GM21737 (cell line): ENCODE results near the gene STX19.
A peak's percentile ranks its signal among the peaks of the same experiment; 100 is the strongest.
"Not testable (repeated sequence)": the region's sequence is repeated elsewhere in the genome, so short reads cannot be mapped to it uniquely, and the experiment has no call there.

ENCODE experiments used
- ATAC-seq: cut with Tn5 transposase; IDR thresholded peaks from one replicate; pipeline ENCODE4 v1.9.1; 2021; ENCODE audit warnings: mild to moderate bottlenecking, moderate library complexity; ENCODE audit not compliant: unreplicated experiment

STX19 gene, protein sequence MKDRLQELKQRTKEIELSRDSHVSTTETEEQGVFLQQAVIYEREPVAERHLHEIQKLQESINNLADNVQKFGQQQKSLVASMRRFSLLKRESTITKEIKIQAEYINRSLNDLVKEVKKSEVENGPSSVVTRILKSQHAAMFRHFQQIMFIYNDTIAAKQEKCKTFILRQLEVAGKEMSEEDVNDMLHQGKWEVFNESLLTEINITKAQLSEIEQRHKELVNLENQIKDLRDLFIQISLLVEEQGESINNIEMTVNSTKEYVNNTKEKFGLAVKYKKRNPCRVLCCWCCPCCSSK

DNA sequence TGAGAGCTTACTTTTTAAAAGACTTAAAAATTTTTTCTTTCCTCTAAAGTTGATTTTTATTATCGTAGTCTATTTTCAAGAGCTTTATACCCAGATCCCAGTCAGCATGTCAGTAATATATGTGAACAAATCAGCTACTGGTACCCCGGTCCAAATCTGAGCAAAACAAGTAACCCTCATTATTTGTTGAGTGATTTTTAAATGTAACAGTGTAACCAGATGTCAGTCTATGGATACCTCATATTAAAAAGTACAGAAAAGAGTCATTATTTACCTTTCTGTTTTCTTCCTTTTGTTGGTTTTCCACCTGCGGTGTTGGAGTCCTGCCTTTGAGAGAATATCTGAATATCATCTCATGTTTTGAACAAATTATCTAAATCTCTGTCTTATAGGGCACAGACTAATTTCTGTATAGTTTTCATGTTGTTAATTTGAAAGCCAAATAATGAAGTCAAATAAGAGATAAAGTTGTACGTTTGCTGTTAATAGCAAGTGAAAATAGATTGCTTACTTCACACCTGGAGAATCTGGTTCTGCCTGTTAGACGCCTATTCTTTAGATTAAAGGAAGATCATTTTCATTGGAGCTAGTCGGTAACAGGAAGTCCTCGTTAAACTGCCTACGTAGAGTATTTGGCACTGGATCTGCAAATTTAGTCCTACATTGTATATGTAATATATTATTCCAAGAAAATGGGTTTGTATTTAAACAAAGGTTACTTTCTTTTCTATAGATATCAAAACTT, at the start of gene STX19:
Gene STX19 (minus strand): TSS at position 505 of the 745 bp plus-strand sequence. CDS start 13,328 bp downstream, outside the sequence.
- no peak for ATAC-seq

DNA sequence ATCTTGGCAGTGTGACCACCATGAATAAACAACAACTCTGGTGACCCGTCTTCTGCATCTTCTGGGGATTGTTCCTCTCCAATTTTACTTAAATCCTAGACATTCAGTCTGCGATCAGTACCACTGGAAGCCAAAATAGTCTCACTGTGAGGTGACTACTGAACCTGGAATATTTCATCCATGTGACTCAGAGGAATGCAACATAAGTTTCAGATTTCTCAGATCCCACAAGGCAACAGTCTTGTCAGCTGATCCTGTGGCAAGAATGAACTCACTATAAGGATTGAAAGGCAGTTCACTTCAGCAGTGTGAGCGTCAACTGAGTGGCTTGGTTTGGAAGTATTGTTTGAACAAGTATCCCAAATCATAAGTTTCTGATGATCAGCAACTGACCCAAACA, 47.7 kb upstream of the STX19 start:
- ATAC-seq = no peak

DNA sequence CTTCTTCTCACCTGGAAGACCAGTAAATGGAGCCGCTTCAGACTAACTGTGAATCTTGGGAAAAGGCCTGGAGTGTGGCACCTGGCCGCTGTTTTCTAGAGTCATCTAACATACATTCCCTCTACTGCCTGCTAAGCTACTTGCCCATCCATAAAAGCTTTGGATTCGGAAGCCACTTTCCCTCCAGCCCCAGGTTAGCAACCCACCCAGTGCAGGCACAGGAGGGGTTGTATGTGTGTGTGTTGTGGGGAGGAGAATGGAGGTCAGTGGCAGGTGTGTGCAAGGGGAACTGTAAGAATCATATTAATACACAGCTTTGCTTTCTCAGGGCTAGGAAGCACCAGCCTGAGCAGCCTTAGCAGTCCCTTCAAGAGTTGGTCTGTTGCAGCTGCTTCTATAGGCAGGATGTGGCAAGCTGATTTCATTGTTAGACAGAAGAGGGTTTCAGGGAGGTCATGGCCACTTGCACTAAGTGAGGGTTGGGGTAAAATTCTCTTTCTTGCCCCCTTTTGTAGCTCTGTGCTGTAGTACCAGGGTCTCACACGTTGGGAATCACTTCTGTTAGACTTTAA, 43.4 kb upstream of the STX19 start:
- ATAC-seq = peak; percentile 82

DNA sequence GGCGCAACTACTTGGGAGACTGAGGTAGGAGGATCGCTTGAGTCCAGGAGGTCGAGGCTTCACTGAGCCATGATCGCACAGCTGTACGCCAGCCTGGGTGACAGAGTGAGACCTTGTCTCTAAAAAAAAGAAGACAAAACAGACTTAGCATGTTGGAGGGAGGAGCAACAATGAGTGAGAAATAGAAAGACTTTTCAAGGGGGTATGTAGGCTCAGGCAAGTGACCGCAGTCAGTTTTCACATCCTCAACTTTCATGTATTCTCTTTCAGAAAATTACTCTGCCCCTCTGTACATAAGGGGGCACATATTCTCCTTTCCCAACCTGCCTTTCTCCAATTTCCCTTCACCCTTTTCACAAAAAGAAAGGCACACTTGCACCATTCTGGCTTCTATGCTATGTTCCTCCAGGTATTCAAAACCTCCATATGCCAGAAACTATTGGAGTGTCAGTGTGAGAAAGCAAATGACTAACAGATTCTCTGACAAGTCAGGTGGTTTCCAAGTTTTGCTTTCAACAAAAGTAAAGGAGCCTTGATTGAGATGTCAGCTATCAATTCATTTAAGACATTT, 42.0 kb upstream of the STX19 start:
- ATAC-seq = peak; percentile 52

DNA sequence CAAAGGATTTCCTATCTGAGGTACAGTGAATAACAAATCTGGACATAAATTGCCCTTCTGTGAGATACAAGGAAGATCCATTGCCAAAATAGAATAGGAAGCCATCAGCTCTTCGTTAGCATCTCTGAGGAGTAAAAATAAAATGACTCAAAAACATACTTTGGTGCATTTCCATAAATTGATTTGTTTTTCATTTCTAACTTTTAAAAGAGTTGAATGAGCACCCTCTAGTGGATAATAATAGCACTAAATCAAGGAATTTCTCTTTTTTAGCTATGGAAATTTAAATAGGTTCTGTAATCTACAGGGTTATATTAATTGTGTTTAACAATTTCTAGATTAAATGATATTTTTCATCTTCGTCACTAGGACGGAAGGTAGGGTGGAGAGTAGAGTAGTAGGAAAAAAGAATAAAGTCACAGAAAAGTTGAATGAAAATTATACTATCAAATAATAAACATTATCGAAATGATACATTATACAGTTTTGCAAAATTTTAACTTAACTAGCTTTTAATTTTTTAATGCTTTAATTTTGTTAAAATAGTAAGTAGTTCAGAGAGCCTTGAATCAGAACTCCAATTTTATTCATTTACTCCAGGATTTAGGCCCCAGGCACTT, 40.9 kb upstream of the STX19 start:
- ATAC-seq = no peak

DNA sequence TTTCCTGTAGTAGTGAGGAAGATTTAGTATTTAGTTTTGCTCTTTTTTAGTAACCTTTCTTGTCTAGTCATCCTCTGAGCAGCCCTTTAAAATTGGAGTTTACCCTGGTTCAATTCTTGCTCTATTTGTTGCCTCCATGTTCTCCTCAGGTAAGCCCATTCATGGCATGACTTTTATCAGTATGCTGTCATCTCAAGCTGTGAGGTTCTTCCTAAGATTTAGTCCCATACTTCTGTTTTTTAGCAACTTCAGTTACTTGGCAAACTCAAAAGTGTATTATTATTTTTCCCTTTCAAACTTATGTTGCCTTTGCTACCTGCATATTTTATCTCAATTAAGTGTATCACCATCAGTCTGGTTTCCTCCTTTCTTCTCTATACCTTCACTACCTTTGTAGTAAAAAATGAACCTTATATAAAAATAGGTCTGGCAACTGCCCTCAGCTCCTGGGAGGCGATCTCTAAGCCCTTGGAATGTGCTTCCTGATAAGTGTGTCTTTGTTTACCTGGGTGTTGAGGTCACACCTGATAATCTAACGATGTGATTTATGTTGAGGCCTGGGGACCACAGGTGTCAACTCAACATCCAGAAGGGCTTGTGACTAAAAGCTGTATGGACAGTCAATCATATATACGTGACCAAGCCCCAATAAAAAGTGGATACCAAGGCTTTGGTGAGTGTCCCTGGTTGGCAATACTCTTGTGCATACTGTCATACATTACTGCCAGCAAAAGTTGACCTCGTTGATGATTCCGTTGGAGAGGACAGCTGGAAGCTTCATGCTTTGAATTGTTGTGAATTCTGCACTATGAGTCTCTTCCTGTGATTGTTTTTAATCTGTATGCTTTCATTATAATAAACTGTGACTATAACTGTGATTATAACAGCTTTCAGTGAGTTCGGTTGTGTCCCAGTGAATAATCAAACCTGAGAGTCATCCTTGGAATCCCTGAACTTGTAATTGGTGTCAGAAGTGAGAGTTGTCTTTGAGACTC, 38.4 kb upstream of the STX19 start:
- no peak for ATAC-seq

DNA sequence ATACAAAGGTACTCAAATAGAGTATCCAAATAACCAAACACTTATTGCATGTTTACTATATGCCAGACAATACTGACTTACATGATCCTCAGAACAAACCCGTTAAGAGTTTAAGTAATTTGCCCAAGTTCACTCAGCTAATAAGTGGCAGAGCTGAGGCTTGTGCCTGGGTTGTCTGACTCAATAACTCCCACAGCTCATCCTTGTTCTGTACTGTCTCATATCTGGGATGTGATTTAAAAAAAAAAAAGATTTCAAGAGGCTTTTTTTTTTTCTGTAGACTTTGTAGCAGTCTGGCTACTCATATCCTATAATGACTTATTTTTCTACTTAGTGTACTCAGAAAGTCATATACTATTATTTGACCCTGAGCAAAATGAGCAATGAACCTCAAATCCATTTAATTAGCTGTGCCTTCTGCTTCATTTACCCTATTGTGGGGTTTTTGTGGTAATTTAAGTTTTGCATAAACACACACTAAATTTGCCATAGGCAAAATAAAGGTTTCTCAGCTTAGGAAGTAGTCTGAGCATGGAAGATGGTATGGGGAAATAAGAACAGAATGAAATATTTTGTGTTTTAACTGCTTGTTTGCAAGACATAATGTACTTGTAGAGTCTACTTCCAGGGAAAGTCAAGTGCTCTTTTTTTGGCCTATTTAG, 37.6 kb upstream of the STX19 start:
- no peak for ATAC-seq

DNA sequence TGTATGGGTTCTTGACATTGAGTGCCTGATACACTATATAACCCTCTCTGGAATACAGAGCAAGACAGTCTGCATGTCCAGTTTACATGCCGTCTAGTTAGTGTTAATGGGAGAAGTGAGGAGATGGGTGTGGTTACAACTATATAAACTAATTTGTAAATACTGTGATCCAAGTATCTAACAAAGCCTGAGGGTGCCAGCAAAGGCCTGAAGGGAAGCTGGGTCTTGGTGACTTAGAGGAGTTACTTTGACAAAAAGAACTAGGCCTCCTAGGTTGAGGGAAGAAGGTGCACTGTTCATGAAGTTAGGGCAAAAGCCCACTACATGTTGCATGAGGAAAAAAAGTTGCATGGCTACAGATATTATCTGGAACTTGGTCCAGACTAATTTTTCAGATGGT, 36.7 kb upstream of the STX19 start:
- no peak for ATAC-seq

DNA sequence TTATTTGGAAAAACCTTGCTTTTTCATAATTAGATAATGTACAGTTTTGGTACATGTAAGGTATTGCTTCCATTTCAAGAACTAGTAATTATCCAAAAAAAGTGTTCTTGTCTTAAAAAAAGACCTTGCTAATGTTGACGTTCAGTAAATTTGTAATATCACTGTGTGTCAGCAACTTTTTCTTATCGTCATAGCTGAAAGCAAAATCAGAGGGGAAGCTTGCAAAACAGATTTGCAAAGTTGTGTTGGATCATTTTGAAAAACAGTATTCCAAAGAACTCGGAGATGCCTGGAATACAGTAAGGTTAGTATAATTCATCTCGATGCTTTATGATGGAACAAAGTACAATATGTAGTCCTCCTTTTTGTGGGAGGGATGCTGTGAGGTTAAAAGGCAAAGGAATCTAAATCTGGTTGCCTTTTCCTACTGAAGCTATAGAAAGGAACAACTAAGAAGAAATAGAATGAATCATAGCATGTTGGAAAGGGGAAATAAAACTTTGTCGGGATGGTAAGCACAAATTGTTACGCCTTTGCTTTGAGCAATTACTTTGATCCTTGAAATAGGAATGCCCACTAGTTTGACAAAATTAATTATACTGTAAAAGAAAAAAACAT, 36.0 kb upstream of the STX19 start:
- no peak for ATAC-seq

DNA sequence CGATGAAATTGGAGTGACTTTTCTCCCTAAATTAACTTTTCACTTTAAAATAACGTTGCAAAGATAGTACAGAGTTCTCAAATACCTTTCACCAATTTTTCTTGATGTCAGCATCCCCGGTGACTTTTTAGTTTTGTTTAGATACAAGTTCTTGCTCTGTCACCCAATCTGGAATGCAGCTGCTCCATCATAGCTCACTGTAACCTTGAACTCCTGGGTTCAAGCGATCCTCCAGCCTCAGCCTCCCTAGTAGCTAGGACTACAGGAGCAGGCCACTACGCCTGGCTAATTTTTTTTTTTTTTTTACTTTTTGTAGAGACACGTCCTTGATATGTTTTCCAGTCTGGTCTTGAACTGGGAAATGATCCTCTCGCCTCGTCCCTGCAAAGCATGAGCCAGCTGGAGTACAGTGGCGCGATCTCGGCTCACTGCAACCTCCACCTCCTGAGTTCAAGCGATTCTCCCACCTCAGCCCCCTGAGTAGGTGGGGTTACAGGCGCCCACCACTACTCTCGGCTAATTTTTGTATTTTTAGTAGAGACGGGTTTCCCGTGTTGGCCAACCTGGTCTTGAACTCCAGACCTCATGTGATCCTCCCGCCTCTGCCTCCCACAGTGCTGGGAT, 35.2 kb upstream of the STX19 start:
- ATAC-seq = no peak

DNA sequence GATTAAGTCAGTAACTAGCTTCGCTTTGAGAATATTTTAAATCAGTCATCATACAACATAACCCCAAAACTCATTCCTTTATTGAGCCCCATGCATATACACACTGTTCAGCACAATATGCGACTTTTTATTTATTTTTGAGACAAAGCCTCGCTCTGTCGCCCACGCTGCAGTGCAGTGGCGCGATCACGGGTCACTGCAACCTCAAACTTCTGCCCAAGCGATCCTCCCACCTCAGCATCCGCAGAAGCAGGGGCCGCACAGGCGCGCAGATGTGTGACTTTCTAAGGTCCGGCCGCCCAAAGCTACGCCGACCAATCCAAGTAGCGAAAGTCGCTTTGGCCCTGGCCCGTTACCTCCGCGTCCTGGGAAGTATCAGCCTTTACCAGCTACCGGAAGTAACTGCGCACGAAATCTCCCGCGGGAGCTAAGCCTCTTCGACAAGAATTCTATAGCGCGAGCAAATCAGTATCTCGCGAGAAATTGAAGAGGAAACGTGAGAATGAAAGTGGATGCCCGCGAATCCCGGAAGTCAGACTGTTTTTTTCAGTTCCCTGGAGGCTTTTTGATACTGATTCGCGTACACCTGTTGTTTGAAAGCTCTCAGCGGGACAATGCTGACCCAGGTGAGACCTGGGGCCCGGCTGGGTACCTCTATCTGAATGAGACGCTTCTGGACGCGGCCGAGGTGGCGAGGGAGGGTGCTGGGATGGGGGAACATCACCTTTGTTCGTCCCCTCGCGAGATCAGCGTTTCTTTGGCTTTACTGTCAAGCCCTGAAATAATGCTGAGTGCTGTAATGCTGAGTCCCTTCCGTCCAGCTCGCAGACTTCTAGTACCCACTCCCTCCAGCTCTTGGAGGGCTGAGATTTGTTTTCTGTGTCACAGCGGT, 34.4 kb upstream of the STX19 start, which contains the start of the genes DHFR2 and NSUN3:
Gene DHFR2 (minus strand): TSS at position 404 of the 892 bp plus-strand sequence. CDS start 1,405 bp downstream, outside the sequence.
Gene NSUN3 (plus strand): TSS at position 549 of the 892 bp plus-strand sequence. CDS start 66 bp downstream, at position 615.
- peak; percentile 94 for ATAC-seq

DNA sequence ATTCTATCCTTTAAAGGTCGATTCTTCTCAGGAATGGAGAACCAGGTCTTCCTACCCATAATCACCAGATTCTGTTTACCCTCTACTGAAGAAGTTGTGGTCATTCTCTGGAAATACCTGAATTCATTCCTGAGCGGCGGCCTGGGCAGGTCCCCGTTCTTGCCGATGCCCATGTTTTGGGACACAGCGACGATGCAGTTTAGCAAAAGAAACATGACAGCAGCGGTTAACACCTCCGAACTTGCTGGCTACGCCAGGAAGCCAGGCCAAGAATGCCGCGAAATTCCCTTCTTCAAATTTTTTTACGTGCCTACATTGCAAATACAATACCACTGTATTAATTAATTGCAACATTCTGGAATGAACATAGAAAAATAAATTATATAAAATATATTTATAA, 32.9 kb upstream of the STX19 start:
- ATAC-seq = no peak

DNA sequence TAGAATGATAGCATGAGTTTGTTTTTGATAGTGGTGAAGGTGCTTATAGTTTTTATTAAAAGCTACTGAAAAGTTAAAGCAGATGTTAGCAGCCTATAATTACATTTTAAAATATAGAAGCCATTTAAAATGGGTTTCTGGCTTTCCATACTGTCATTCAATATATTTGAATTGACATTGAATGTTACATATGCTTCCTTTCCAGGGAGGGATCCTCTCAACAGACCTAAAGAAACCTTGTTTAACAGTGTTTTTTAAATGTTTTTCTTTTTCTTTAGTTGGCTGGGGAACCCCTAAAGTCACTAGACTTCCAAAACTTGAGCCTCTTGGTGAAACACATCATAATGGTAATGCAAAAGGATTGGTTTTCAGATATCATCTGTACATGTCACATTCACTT, 22.1 kb upstream of the STX19 start:
- no peak for ATAC-seq

DNA sequence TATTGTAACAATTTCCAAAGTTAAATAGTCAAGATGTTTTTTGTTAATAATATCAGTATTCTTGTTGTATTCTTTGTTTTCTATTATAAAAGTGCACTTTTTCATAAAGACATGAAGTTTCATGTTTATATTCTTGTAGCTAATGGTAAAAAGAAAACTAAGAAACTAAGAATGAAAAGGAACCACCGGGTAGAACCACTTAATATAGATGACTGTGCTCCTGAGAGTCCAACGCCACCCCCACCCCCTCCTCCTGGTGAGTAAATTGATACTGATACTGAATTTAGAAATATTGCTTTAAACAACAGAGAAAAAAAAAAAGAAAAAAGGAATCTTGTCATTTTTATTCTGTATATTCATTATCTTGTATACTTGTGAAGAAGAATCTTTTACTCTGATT, 20.9 kb upstream of the STX19 start:
- ATAC-seq = no peak

DNA sequence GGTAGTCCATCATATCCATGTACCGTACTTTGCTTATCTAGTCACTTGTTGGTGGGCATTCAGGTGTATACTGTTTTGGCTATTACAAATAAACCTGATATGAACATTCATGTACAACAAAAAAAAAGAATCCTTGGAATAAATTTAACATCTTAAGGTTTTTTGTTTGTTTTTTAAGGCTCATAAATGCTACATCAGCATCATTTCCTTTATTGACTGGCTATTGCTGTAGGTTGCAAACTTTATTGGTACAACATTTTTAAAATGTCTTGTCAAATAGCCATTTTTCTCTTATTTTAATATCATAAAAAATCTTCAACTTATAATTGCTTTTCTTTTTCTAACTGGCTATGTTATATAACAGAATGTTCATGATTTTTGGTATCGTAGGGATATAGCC, 18.1 kb upstream of the STX19 start:
- no peak for ATAC-seq

DNA sequence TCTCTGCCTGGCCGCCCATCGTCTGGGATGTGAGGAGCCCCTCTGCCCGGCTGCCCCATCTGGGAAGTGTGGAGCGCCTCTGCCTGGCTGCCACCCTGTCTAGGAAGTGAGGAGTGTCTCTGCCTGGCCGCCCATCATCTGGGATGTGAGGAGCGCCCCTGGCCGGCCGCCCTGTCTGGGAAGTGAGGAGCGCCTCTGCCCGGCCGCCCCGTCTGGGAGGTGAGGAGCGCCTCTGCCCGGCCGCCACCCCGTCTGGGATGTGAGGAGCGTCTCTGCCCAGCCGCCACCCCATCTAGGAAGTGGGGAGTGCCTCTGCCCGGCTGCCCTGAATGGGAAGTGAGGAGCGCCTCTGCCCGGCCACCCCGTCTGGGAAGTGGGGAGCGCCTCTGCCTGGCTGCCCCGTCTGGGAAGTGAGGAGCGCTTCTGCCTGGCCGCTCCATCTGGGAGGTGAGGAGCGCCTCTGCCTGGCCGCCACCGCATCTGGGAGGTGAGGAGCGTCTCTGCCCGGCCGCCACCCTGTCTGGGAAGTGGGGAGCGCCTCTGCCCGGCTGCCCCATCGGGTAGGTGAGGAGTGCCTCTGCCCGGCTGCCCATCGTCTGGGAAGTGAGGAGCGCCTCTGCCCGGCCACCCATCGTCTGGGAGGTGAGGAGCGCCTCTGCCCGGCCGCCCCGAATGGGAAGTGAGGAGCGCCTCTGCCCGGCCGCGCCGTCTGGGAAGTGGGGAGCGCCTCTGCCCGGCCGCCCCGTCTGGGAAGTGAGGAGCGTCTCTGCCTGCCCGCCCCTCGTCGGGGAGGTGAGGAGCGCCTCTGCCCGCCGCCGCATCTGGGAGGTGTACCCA, 15.9 kb upstream of the STX19 start:
- ATAC-seq = not testable (repeated sequence)

DNA sequence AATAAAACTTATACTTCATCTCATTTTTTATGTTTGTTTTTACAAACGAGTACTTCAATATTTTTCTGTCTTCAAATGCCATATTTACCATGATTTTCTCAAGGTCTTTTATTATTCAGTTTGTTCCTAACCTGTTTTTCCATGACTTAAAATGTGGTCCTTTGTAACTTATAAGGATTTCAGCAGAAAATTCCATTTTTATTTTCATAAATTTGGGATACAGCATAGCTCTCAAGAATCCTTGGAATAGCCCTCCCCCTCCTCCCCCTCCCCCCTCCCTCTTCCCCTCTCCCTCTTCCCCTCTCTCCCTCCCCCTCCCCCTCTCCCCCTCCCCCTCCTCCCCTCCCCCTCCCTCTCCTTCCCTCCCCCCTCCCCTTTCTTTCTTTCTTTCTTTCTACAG, 14.9 kb upstream of the STX19 start:
- ATAC-seq = no peak
